Glutamatergic neuron (in vitro differentiated cells): Measurements from ENCODE around the gene AFAP1. TPM values are rescaled to one million over a fixed set of nuclear protein-coding genes. Genes with fewer than 3 reads are reported as not detected.

Experiments
- DNase-seq: peaks from one replicate; pipeline ENCODE4 v3.0.0; 2022
- H3K27ac Mint-ChIP-seq: one replicate; pipeline ENCODE4 v1.8.0; 2020; ENCODE audit warnings: mild to moderate bottlenecking, mixed read lengths, inconsistent platforms; ENCODE audit not compliant: unreplicated experiment
- H3K27me3 Mint-ChIP-seq: one replicate; pipeline ENCODE4 v1.8.0; 2020; ENCODE audit warnings: mild to moderate bottlenecking, moderate library complexity, mixed read lengths, inconsistent platforms; ENCODE audit not compliant: unreplicated experiment
- H3K36me3 Mint-ChIP-seq: one replicate; pipeline ENCODE4 v1.8.0; 2020; ENCODE audit warnings: mild to moderate bottlenecking, mixed read lengths, inconsistent platforms; ENCODE audit not compliant: unreplicated experiment
- H3K4me1 Mint-ChIP-seq: one replicate; pipeline ENCODE4 v1.8.0; 2020; ENCODE audit warnings: mild to moderate bottlenecking, low read depth, mixed read lengths, inconsistent platforms; ENCODE audit not compliant: unreplicated experiment
- H3K4me3 Mint-ChIP-seq: one replicate; pipeline ENCODE4 v1.8.0; 2020; ENCODE audit warnings: mild to moderate bottlenecking, mixed read lengths, inconsistent platforms; ENCODE audit not compliant: unreplicated experiment
- H3K9me3 Mint-ChIP-seq: one replicate; pipeline ENCODE4 v1.8.0; 2020; ENCODE audit warnings: mild to moderate bottlenecking, moderate library complexity, mixed read lengths, inconsistent platforms; ENCODE audit not compliant: unreplicated experiment
- total RNA-seq: library from RNA; stranded (reverse); fragmentation: NEBNext Ultra II Directional; extraction: Animal tissue kit (Norgen Biotek cat#: 25700); gene quantifications from one replicate; pipeline ENCODE4 v1.2.1, GENCODE V29; 2021; ENCODE audit not compliant: unreplicated experiment
- TF ChIP-seq, protein P1 (sequence below): fragments of 200-600 bp; sonication (generic); IDR thresholded peaks from one replicate; pipeline ENCODE4 v1.5.0; 2021; ENCODE audit not compliant: partially characterized antibody, unreplicated experiment

AFAP1 gene
- total RNA-seq, 1 donor from 2014 or later: 528 TPM

DNA sequence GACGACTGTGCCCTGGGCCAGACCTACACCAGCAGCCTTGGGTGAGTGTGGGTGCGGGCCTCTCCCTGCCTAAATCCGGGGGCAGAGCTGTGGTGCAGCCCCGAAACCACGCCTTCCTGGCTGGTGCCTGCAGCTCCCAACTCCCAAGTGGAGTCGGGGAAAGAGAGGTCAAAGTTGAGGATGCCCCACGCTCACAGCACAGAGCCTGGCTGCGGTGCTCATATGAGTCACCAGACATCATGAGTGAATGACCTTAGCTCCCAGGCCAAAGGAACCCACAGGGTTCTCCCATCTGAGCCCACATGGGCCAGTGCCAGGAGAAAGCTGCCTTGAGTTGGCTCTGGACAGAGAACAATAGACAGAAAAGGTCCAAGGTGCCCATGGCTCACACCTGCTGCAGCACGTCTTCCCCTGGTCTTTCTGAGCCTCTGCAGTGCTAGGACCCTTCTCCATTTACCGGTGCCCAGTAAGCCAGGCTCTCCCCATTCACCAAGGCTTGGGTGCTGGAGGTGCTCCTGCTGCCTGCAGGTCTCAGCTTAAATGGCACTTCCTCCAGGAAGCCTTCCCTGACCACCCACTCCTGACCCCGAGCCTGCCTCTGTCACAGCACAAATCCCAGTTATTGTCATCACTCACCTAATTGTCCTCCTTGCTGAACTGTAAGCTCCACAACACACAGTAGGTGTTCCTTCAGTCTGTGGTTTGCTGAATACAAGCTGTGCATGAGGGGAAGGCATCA, 224.2 kb downstream of the AFAP1 start:
- Mint-ChIP-seq H3K4me3 (no peak overlapping the region), H3K9me3 (peaks cover 16% of the 10 kb centered on the region), H3K27me3 (peaks cover 22% of the 10 kb centered on the region), H3K27ac (no peak overlapping the region), H3K4me1 (peaks cover 16% of the 10 kb centered on the region), H3K36me3 (peaks cover 10% of the 10 kb centered on the region)
- TF ChIP-seq, protein P1, sequence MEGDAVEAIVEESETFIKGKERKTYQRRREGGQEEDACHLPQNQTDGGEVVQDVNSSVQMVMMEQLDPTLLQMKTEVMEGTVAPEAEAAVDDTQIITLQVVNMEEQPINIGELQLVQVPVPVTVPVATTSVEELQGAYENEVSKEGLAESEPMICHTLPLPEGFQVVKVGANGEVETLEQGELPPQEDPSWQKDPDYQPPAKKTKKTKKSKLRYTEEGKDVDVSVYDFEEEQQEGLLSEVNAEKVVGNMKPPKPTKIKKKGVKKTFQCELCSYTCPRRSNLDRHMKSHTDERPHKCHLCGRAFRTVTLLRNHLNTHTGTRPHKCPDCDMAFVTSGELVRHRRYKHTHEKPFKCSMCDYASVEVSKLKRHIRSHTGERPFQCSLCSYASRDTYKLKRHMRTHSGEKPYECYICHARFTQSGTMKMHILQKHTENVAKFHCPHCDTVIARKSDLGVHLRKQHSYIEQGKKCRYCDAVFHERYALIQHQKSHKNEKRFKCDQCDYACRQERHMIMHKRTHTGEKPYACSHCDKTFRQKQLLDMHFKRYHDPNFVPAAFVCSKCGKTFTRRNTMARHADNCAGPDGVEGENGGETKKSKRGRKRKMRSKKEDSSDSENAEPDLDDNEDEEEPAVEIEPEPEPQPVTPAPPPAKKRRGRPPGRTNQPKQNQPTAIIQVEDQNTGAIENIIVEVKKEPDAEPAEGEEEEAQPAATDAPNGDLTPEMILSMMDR: no peak
- DNase-seq: no peak

DNA sequence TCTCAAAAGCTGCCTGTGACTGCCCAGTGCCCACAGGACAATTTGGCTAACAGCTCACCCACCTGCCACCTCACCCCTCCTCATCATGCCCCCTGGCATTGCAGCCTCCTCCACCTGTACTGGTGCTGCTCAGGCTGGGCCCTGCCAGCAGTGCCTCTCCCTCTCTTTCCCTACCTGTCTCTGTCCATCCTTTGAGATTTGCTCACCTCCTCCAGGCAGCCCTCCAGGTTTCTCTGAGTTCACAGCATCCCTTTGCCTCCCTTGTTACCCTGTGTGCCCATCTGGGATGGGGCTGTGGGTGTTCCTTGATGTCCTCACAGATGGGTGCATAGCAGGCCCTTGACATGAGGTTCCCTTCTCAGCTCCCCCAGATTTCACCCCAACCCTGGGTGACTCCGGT, 224.9 kb downstream of the AFAP1 start:
- Mint-ChIP-seq H3K4me3 (no peak overlapping the region), H3K9me3 (peaks cover 16% of the 10 kb centered on the region), H3K36me3 (peaks cover 10% of the 10 kb centered on the region), H3K4me1 (peaks cover 16% of the 10 kb centered on the region), H3K27me3 (peaks cover 22% of the 10 kb centered on the region), H3K27ac (no peak overlapping the region)
- TF ChIP-seq, protein P1: no peak
- no peak for DNase-seq

DNA sequence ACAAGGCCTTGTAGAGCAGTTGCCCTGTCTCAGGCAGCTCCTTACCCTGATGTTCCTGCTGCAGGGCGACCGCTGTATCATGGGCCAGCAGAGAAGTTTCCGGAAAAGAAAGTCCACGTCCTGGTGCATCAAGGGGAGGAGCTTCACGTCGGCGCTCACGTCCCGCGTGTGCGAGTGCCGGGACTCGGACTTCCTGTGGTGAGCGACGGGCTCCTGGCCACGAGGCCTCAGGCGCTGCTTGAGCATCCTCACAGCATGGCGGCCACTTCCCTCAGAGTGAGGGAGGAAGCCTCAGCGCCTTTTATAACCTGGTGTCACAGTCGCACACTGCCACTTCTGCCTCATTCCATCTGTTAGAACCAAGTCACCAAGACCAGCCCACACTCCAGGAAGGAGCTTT, 225.5 kb downstream of the AFAP1 start:
- Mint-ChIP-seq H3K27me3 (peaks cover 22% of the 10 kb centered on the region), H3K4me1 (peaks cover 16% of the 10 kb centered on the region), H3K4me3 (no peak overlapping the region), H3K9me3 (peaks cover 16% of the 10 kb centered on the region), H3K36me3 (peaks cover 10% of the 10 kb centered on the region), H3K27ac (no peak overlapping the region)
- TF ChIP-seq, protein P1: no peak
- no peak for DNase-seq

DNA sequence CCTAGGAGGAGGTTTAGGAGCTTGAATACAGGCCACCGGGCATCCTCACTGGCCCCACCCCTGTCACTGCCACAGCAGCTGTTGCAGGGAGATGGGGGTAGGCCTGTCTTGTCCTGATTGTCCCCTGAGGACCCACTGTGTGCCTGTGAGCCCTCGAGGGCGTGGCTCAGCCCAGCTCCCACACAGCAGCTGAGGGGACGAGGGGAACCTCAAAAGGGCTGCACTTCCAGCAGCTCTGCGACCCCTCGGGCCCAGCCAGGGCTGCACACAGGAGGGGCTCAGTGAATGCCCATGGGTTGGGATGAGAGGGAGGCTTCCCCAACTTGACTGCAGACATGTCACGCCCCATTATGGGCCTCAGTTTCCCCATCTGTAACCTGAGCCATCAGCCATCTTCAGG, 225.9 kb downstream of the AFAP1 start:
- Mint-ChIP-seq H3K27me3 (peaks cover 19% of the 10 kb centered on the region), H3K9me3 (peaks cover 16% of the 10 kb centered on the region), H3K4me3 (no peak overlapping the region), H3K4me1 (peaks cover 16% of the 10 kb centered on the region), H3K36me3 (peaks cover 8% of the 10 kb centered on the region), H3K27ac (no peak overlapping the region)
- no peak for DNase-seq
- TF ChIP-seq, protein P1: no peak

DNA sequence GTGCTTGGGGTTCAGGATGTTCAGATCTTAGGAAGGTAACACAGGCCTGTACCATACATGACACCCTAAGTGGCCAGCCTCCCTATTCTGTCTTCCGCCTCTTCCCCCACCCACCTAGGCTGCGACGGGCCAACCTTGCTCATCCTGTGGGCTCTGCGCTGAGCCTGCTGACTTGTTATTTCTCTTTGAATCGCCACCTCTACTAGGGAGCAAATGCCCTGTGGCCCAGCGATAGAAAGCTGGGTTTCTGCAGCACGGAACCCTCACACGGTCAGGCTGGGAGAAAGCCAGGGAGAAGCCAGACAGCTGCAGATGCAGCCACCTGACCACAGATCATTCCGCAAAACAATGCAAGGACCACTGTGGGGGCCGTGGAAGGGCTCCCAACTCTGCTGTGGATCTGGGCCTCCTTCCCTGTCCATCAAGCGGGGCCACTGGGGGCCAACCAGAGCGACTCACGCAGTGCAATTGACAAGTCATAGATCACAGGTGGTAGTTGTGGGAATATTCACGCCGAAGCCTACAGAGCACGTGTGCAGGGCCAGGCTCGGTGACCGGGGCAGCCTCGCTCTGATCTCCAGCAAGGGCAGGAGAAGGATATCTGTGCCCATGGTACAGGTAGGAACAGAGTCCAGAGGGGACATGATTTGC, 227.5 kb downstream of the AFAP1 start:
- H3K4me1 Mint-ChIP-seq: peaks cover 9% of the 10 kb centered on the region
- H3K27ac Mint-ChIP-seq: peak overlapping the region; percentile 17
- no peak for DNase-seq
- TF ChIP-seq, protein P1: no peak
- H3K27me3 Mint-ChIP-seq: peaks cover 15% of the 10 kb centered on the region
- H3K36me3 Mint-ChIP-seq: peaks cover 5% of the 10 kb centered on the region
- peak overlapping the region; percentile 42 for H3K4me3 Mint-ChIP-seq
- H3K9me3 Mint-ChIP-seq: peaks cover 18% of the 10 kb centered on the region
